HG03442 (cell line): ENCODE results near the gene MAP6D1.

Experiments
- ATAC-seq: cut with Tn5 transposase; IDR thresholded peaks from one replicate; pipeline ENCODE4 v1.9.1; 2021; ENCODE audit warnings: mild to moderate bottlenecking, moderate library complexity; ENCODE audit not compliant: unreplicated experiment

MAP6D1 gene

DNA sequence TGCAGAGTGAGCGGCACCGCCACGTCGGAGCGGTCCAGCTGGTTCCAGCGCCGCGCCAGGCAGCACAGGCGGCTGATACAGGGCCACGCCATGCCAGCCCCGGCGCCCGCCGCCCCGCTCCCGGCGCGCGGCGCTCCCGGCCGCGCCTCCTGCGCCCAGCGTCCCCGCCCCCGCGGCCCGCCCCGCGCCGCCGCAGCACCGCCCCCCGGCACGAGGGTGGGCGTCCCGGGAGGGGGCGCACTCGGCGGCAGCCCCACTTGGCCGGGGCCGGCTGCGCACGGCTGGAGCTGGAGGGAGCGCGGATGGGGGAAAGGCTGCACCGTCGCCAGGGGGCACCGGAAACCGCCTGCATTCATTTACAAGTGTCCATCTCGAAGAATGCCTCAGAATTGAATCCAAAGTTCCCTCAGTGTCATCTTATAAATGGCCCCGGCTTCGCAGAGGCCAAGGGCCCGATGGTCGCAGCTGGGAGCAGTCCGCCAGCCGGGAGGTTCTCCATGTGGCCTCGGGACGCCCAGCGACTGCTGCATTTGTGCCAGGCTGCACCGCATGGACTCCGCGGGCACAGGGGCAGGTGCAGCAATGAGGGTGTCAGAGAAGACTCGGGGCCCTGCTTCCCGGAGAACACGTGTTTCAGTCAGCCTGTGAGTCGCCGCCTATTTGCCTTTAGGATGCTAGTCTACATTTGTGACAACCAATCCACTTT, at the start of gene MAP6D1:
Gene MAP6D1, minus strand, starts transcription at position 122 of the 706 bp plus-strand sequence. Its CDS starts 30 bp downstream, at position 92.
- peak; percentile 48 for ATAC-seq

DNA sequence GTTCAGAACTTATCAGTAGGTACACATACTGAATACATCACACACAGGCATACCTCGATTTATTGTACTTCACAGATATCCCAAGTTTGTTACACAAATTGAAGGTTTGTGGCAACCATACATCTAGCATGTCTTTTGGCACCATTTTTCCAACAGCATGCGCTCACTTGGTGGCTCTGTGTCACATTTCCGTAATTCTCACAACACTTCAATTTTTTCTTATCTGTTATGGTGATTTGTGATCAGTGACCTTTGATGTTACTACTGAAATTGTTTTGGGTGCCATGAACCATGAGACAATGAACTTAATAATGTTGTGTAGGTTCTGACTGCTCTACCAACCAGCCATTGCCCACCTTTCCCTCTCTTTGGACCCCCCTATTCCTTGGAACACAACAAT, 48.5 kb upstream of the MAP6D1 start:
- ATAC-seq, result no peak

GRCh38 chr3:183871541-183871940, 46.2 kb upstream of the MAP6D1 start:
- no peak for ATAC-seq

- no peak for ATAC-seq
Observed at GRCh38 chr3:183870563-183870962, 45.2 kb upstream of the MAP6D1 start.

DNA sequence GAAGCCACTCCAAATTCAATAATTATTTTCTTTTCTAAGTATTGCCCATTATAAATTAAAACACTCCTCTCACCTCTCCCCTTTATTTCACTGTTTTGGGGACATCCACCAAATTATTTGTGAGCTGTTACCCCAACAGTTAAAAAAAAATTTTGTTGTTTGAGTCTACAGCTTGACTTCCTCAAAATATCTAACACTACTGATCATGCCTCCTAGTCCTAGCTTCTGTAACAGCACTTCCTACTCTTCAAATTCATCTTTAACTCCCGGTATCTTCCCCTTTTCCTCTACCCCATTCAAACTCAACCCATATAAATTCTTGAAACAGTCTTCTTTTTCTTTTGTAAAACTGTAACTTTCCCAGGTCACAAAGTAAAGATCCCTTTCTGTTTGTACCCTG, 43.4 kb upstream of the MAP6D1 start:
- no peak for ATAC-seq

- ATAC-seq, result no peak
Observed at GRCh38 chr3:183862610-183863009, 37.2 kb upstream of the MAP6D1 start.

DNA sequence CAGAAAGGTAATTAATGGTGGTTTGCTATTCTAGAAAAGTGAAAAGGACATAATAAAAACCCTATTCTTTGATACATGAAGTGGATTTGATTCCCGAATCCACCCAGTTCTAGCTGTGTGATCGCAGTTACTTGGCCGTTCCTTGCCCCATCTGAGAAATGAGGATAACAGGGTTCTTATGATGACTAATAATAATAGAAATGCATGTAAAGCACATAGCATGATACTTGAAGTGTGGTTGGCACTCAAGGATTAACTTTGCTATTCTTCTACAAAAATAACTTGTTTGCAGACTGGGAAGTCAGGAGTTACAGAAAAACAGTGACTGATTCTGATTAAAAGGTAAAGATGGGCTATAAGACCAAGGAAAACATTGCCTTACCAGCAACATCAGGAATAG, 32.5 kb upstream of the MAP6D1 start:
- no peak for ATAC-seq

- no peak for ATAC-seq
Observed at GRCh38 chr3:183854318-183855035, 29.1 kb upstream of the MAP6D1 start.

GRCh38 chr3:183845608-183846288, 20.4 kb upstream of the MAP6D1 start:
- no peak for ATAC-seq

DNA sequence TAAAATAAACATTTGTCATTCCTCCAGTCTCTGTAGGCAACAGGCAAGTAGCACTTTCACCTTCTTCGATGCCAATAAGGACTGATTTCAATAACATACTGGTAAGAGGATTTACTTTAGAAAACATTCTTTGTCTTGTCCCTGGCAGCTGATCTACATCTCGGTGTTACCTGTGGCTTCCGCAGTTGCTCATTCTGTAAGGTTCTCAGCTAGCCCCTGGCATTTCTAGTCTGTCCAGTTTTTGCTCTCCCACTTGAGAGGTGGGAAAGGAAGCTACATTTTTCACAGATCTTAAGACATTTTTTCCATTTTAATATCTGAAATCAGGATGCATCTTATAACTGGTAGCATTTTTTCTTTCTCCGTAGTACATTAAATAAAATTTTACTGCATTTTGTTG, 19.7 kb upstream of the MAP6D1 start:
- ATAC-seq, result no peak

DNA sequence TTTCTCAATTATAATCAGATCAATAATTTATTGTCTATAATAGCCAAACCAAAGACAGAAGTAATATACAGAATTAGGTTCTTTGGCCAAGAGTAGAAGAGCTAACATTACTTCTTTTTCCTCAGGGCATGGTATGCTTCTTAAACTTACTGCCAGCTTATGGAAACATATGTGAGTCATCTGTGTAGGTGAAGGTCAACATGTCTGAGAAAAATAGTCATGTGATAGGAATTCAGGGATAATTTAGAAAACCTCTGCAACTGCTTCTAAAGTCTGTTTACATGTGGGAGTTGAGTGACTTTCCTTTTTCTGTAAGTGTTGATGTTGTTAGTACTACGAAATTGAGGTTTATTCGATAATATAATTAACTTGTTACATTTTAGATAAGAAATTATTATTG, 19.2 kb upstream of the MAP6D1 start:
- no peak for ATAC-seq

GRCh38 chr3:183839751-183840150, 14.4 kb upstream of the MAP6D1 start:
- no peak for ATAC-seq

DNA sequence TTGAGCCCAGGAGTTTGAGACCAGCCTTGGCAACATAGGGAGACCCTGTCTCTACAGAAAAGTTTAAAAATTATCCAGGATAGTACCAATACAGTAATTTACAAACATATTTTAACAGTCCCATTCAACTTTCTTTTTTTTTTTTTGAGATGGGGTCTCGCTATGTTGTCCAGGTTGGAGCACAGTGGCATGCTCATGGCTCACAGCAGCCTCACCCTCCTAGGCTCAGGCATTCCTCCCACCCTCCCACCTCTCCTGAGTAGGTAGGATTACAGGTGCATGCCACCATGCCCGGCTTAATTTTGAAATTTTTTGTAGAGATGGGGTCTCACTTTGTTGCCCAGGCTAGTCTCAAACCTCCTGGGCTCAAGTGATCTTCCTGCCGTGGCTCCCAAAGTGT, 12.5 kb upstream of the MAP6D1 start:
- no peak for ATAC-seq

DNA sequence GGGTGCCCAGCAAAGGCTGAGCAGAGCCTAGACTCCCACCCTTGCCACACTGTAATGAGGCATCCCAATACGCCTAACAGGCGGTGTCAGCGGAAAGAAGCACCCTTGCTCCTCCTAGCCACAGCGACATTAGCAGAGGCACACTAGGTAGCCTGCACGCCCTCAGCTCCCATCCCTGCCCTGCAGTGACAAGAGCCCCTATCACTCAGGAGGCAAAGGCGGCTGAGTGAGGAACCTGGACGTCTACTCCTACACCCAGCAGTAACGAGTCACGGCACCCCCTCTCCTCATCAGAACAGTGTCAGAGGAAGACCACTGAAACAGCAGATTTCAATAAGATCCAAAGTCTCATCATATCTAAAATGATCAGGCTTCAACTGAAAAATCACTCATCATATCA, 12.0 kb upstream of the MAP6D1 start:
- no peak for ATAC-seq

- ATAC-seq, result no peak
Observed at GRCh38 chr3:183833516-183833915, 8.1 kb upstream of the MAP6D1 start.

GRCh38 chr3:183830187-183830586, 4.8 kb upstream of the MAP6D1 start:
- no peak for ATAC-seq

GRCh38 chr3:183829466-183829865, 4.1 kb upstream of the MAP6D1 start:
- ATAC-seq, result no peak

DNA sequence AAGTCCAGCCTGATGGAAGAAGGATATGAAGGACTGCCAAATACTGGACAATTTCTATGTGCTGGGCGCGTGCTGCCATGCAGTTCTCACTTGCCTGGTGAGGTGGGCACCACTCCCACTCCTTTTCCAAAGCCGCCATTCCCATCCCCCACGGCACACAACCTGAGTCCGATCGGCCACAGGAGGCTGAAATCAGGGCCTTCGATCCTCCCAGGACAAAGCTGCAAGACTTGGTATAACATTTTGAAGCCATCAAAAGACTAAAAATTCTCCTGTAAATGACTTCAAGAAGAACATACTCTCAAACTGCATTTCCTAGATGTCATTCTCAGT, 3.1 kb upstream of the MAP6D1 start:
- no peak for ATAC-seq

DNA sequence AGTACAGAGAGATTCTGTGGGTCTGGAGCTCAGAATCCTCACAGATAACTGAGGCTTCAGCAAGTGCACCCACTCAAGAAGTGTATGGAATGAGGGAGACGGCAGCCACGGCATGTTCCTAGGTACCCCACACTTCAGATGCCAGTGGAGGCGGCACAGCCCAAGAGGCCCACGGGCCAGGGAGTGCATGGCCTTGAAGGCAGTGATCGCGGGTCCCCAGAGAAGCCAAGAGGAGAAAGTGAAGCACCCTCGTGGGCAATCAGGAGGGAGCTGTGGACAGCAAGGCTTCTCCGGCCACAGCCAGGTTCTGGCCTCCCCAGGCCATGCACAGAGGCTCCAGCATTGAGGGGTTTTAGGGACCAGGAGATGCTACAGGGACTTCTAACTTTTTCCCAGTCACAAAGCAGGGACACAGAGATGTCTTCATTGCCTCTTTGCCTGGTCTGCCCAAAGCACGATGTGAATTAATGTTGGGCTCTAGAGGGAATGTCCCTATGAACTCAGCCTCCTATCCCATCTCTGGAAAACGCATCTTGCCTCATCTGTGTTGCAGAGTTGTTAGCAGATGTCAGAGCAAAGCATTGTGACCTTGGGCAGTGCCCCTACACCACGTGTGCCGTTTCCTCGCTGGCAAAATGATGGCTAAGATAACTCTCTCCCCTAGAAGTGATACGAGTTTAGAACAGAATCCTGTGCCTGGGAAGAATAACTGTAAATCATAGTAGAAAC, 2.6 kb upstream of the MAP6D1 start:
- no peak for ATAC-seq

DNA sequence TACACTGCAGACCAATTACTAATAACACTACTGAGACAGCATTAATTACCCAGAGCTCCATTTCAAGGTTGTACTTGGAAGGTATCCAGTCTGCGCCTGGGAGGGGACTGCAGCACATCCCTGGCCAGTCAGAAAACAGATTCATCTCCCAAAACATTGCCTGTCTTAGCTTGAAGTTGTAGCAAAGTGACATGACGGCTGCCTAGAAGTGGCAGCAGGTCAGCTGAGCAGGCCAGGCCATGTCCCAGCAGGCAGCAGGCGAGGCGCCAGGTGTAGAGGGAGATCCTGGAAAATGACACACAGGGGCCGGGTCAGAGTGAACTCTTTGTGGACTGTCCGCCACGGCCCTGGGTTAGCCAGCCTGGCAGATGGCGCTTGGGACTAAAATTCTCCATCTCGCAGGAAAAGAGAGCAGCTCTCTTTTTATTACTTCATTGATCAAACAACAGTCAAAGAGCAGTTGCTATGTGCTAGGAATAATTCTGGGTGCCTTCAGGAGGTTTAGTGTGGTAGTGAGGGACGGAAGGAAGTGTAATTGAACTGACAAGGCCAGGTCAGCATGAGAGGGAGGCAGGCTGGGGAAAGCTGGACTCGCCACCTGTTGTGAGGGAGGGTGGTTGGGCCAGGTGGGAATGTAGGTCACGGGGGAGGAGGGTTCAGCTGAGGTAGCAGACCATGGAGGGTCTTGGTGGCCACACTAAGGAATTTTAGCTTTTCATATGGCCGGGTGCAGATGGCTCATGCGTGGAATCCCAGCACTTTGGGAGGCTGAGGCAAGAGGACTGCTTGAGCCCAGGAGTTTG, 1.3 kb upstream of the MAP6D1 start:
- no peak for ATAC-seq
